ENCODE data around the gene UGGT2. TPM values are rescaled to one million over a fixed set of nuclear protein-coding genes. Genes with fewer than 3 reads are reported as not detected.
"Not testable (repeated sequence)": the region's sequence is repeated elsewhere in the genome, so short reads cannot be mapped to it uniquely, and the experiment has no call there.

Gene UGGT2
- polyA plus RNA-seq, 1 experiment = 30.5 TPM

DNA sequence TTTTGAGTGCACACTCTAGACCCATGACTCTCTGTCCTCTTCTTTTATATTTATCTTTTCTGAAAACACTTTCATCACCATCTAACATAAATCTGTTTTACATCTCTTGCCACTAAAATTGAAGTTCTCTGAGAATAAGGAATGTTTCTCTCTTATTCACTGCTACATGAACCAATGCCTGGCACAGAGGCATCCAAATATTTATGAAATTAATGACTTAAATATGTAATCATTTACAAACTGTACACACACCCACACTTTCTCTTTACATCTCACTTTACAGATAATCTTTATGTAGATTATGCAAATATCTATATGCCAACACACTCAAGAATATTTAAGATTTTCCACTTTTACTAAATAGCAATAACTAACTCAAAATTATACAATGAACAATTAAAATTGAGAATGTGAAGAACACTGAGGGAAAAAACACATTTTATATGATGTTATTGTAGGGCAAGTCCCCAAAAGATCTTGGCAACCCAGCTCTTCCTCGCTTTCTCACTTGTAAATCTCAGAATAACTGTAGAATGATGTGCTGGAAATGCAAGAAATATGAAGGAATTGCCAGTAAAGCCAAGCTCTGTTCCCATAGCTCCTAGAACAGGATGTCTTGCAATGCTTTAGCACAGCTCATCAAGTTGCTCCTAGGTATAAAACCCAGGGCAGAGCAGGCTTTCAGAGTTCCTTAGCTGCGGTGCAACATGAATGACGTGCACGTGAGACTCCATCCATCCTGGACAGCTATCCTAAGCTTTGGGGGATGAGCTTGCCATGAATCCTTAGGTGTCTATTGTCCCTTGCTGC is 50.7 kb downstream of the UGGT2 start:
- no peak for DNase-seq (ENCODE audit: low read depth, low spot score)
- H3K27me3 ChIP-seq (ENCODE audit: control insufficient read depth, insufficient read depth, low read length) = no peaks in the 10 kb centered on the region
- ChIA-PET POLR2A (no interaction called here), CTCF (interaction anchor here (1.9 kb wide), 1 partner anchor 9 kb away, joined by 5 read pairs; no protein-coding TSS in a partner anchor)
- TF ChIP-seq, protein P1, sequence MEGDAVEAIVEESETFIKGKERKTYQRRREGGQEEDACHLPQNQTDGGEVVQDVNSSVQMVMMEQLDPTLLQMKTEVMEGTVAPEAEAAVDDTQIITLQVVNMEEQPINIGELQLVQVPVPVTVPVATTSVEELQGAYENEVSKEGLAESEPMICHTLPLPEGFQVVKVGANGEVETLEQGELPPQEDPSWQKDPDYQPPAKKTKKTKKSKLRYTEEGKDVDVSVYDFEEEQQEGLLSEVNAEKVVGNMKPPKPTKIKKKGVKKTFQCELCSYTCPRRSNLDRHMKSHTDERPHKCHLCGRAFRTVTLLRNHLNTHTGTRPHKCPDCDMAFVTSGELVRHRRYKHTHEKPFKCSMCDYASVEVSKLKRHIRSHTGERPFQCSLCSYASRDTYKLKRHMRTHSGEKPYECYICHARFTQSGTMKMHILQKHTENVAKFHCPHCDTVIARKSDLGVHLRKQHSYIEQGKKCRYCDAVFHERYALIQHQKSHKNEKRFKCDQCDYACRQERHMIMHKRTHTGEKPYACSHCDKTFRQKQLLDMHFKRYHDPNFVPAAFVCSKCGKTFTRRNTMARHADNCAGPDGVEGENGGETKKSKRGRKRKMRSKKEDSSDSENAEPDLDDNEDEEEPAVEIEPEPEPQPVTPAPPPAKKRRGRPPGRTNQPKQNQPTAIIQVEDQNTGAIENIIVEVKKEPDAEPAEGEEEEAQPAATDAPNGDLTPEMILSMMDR (IDR thresholded peaks at IDR 0.05; ENCODE audit: low read depth, low read length) = no peak
- H3K27ac ChIP-seq (ENCODE audit: low read depth, low read length) = no peak overlapping the region
- H3K9me3 ChIP-seq (ENCODE audit: control insufficient read depth, insufficient read depth, low read length) = no peaks in the 10 kb centered on the region
- no peak overlapping the region for H3K4me3 ChIP-seq (ENCODE audit: low read depth, low read length)

DNA sequence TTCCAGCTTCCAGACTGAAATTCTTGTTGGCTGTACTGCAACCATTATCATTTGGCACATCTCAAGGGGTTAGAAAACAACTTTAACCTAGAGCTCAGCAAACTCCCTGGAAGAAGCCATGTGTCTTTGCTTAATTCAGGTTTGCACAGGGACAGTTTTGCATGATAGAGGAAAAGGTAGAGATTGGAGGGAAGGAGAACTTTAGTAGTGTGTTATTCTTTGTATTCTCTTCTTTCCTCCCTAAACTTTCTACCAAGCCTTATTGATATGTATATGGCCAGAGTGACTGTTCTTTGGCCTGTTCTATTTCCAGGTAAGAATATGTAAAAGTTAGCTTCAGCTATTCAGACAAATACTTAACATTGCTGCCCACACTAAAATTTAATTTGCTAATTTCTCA is 53.1 kb downstream of the UGGT2 start:
- Histone ChIP-seq H3K4me3 (ENCODE audit: low read depth, low read length) (no peak overlapping the region), H3K27me3 (ENCODE audit: control insufficient read depth, insufficient read depth, low read length) (no peaks in the 10 kb centered on the region), H3K9me3 (ENCODE audit: control insufficient read depth, insufficient read depth, low read length) (no peaks in the 10 kb centered on the region), H3K27ac (ENCODE audit: low read depth, low read length) (no peak overlapping the region)
- TF ChIP-seq, protein P1 (IDR thresholded peaks at IDR 0.05; ENCODE audit: low read depth, low read length) = no peak
- DNase-seq (ENCODE audit: low read depth, low spot score) = no peak
- ChIA-PET POLR2A (no interaction called here), CTCF (interaction anchor here (1.7 to 1.9 kb wide), 2 partner anchors 20 kb away, joined by 6 read pairs; no protein-coding TSS in a partner anchor)

DNA sequence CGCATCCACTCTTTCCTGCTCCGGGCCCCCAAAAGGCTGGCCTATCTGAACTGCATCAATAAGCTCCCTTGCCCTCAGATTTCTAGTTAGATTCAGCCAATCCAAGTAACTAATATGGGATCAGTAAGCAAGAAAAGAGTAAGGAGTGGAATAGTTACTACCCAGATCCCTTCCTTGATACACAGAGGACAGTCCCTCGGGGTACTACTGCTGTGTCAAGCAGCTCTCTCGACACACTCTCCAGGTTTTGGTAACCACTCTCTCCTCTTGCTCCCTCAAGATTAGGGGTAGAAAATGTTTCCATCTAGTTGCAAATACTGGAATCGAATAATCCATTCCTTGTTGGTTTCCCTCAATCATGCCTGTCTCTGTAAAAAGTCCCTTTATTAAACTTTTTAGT is 65.4 kb downstream of the UGGT2 start:
- Histone ChIP-seq H3K27ac (ENCODE audit: low read depth, low read length) (no peak overlapping the region), H3K4me3 (ENCODE audit: low read depth, low read length) (no peak overlapping the region), H3K9me3 (ENCODE audit: control insufficient read depth, insufficient read depth, low read length) (no peaks in the 10 kb centered on the region), H3K27me3 (ENCODE audit: control insufficient read depth, insufficient read depth, low read length) (no peaks in the 10 kb centered on the region)
- ChIA-PET POLR2A (no interaction called here), CTCF (no interaction called here)
- DNase-seq (ENCODE audit: low read depth, low spot score) = no peak
- TF ChIP-seq, protein P1 (IDR thresholded peaks at IDR 0.05; ENCODE audit: low read depth, low read length) = no peak

DNA sequence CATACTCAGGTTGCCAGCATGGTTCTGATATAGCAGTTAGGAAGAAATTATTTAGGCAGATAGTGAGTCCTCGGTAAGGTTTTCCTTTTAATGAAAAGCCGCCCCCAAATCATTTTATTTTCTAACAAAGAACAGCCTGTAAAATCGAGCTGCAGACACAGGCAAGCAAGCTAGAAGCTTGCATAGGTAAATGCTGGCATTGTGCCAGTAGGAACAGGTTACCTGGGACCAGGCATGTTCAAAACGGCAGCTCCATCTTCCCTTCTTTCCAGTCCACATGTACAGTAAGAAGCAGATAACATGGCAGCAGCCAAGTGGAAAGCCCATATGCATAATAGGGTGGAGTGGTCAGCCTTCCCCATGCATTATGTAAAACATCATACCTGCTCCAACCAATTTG is 71.1 kb downstream of the UGGT2 start:
- POLR2A ChIA-PET = no interaction called here
- DNase-seq (ENCODE audit: low read depth, low spot score) = no peak
- Histone ChIP-seq H3K27ac (ENCODE audit: low read depth, low read length) (no peak overlapping the region), H3K4me3 (ENCODE audit: low read depth, low read length) (no peak overlapping the region), H3K27me3 (ENCODE audit: control insufficient read depth, insufficient read depth, low read length) (no peaks in the 10 kb centered on the region), H3K9me3 (ENCODE audit: control insufficient read depth, insufficient read depth, low read length) (no peaks in the 10 kb centered on the region)
- CTCF ChIA-PET = interaction anchor here (0.6 to 2.9 kb wide), 4 partner anchors 8 to 32 kb away, joined by 3 to 16 read pairs (median 8); no protein-coding TSS in a partner anchor
- TF ChIP-seq, protein P1 (IDR thresholded peaks at IDR 0.05; ENCODE audit: low read depth, low read length) = no peak

DNA sequence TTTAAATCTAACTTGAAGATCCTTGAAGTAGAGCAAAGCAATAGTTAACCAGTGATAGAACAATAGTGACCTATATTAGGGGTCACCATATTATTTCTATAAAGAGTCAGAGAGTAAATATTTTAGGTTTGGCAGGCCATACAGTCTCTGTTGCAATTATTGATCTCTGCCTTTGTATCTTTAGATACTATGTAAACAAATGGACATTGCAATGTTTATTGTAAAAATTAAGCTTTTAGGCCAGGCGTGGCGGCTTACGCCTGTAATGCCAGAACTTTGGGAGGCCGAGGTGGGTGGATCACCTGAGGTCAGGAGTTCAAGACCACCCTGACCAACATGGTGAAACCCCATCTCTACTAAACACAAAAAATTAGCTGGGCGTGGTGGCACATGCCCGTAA is 80.5 kb downstream of the UGGT2 start:
- H3K27ac ChIP-seq (ENCODE audit: low read depth, low read length); POLR2A ChIA-PET; H3K27me3 ChIP-seq (ENCODE audit: control insufficient read depth, insufficient read depth, low read length); H3K9me3 ChIP-seq (ENCODE audit: control insufficient read depth, insufficient read depth, low read length); DNase-seq (ENCODE audit: low read depth, low spot score); H3K4me3 ChIP-seq (ENCODE audit: low read depth, low read length): not testable (repeated sequence)
- CTCF ChIA-PET = interaction anchor here (0.6 to 1.2 kb wide), 4 partner anchors 8 to 17 kb away, joined by 3 to 4 read pairs (median 4); no protein-coding TSS in a partner anchor

Data from AG04450 (cell line).